ENCODE data around the gene ATG2A. TPM values are rescaled to one million over a fixed set of nuclear protein-coding genes. Genes with fewer than 3 reads are reported as not detected.
A peak's percentile ranks its signal among the peaks of the same experiment; 100 is the strongest.

Gene ATG2A
- total RNA-seq, 4 donors from 2014 or later, result 33.0 to 93.6 (median 45.8) TPM

GRCh38 chr11:64866173-64866491 is 50.9 kb downstream of the ATG2A start:
- Histone ChIP-seq H3K4me3 (no peak overlapping the region), H3K27ac (peak overlapping the region in 3 of 4 donors; percentile 86 to 90 (median 87)), H3K36me3 (peaks cover 0 to 3% (median 0%) of the 10 kb centered on the region in 3 donors), H3K4me1 (peaks cover 4 to 85% (median 77%) of the 10 kb centered on the region in 4 donors), H3K27me3 (no peaks in the 10 kb centered on the region), H3K9me3 (no peaks in the 10 kb centered on the region)
- TF ChIP-seq EP300 (IDR thresholded peaks at IDR 0.05), result no peak
- no peak for TF ChIP-seq POLR2A (IDR thresholded peaks at IDR 0.05)
- no peak for TF ChIP-seq CTCF (IDR thresholded peaks at IDR 0.05)
- DNase-seq (ENCODE audit: low spot score in 2 of 2), result no peak
- WGBS, 2 donors, result 89 to 99% methylated on average over 4 of the region's 4 CpGs

- DNase-seq (ENCODE audit: low spot score in 2 of 2), result no peak
- peak overlapping the region in 1 of 4 donors; percentile 5 for H3K4me3 ChIP-seq
- no peaks in the 10 kb centered on the region for H3K27me3 ChIP-seq
- no peaks in the 10 kb centered on the region for H3K9me3 ChIP-seq
- peak overlapping the region; percentile 79 to 90 (median 86) for H3K27ac ChIP-seq
- 46 to 59% methylated on average over 15 of the region's 15 CpGs for WGBS, 2 donors
- TF ChIP-seq EP300 (IDR thresholded peaks at IDR 0.05) (no peak), POLR2A (IDR thresholded peaks at IDR 0.05) (no peak), CTCF (IDR thresholded peaks at IDR 0.05) (no peak)
- peaks cover 1 to 80% (median 72%) of the 10 kb centered on the region in 4 donors for H3K4me1 ChIP-seq
- H3K36me3 ChIP-seq, result no peaks in the 10 kb centered on the region
Measured at GRCh38 chr11:64865286-64866172, 51.5 kb downstream of the ATG2A start.

- peak overlapping the region in 1 of 4 donors; percentile 5 for H3K4me3 ChIP-seq
- peaks cover 0 to 80% (median 68%) of the 10 kb centered on the region in 4 donors for H3K4me1 ChIP-seq
- H3K36me3 ChIP-seq, result peaks cover 0 to 4% (median 0%) of the 10 kb centered on the region in 3 donors
- H3K9me3 ChIP-seq, result no peaks in the 10 kb centered on the region
- WGBS, 2 donors, result 42 to 45% methylated on average over 17 of the region's 18 CpGs
- peak in 1 of 5 experiments; percentile 26 for TF ChIP-seq CTCF (IDR thresholded peaks at IDR 0.05)
- TF ChIP-seq POLR2A (IDR thresholded peaks at IDR 0.05), result no peak
- peak in 1 of 2 donors; percentile 67 for TF ChIP-seq EP300 (IDR thresholded peaks at IDR 0.05)
- H3K27ac ChIP-seq, result peak overlapping the region; percentile 79 to 90 (median 86)
- H3K27me3 ChIP-seq, result no peaks in the 10 kb centered on the region
- peak; percentile 42 to 51 for DNase-seq (ENCODE audit: low spot score in 2 of 2)
Measured at GRCh38 chr11:64864473-64865285, 52.3 kb downstream of the ATG2A start.

- Histone ChIP-seq H3K27me3 (no peaks in the 10 kb centered on the region), H3K4me1 (peaks cover 0 to 77% (median 66%) of the 10 kb centered on the region in 4 donors), H3K36me3 (peaks cover 0 to 10% (median 0%) of the 10 kb centered on the region in 3 donors), H3K27ac (peak overlapping the region; percentile 79 to 90 (median 86)), H3K9me3 (no peaks in the 10 kb centered on the region), H3K4me3 (peak overlapping the region in 1 of 4 donors; percentile 0)
- no peak for DNase-seq (ENCODE audit: low spot score in 2 of 2)
- 24 to 39% methylated on average over 3 to 9 of the region's 9 CpGs for WGBS, 2 donors
- TF ChIP-seq CTCF (IDR thresholded peaks at IDR 0.05) (no peak), POLR2A (IDR thresholded peaks at IDR 0.05) (no peak), EP300 (IDR thresholded peaks at IDR 0.05) (no peak)
Measured at GRCh38 chr11:64864135-64864472, 52.9 kb downstream of the ATG2A start.
